NCI-H1694 treated with DMSO at 0.1 percent for 48 hours (cell line): Measurements from ENCODE around the gene TRIM46.
A peak's percentile ranks its signal among the peaks of the same experiment; 100 is the strongest.
"Not testable (repeated sequence)": the region's sequence is repeated elsewhere in the genome, so short reads cannot be mapped to it uniquely, and the experiment has no call there.

Source experiments
- DNase-seq: peaks from one replicate; lab custom pipeline; 2025; lab: John Stamatoyannopoulos, UW

TRIM46 gene

GRCh38 chr1:155139895-155140629 is 33.6 kb upstream of the TRIM46 start, which contains the start of gene DPM3:
Gene DPM3 (minus strand): TSS chr1:155140531. CDS start chr1:155140240, 291 bp downstream.
- DNase-seq, result peak; percentile 83

- no peak for DNase-seq
These were observed 33.1 kb upstream of the TRIM46 start for GRCh38 chr1:155140630-155140953.

DNA sequence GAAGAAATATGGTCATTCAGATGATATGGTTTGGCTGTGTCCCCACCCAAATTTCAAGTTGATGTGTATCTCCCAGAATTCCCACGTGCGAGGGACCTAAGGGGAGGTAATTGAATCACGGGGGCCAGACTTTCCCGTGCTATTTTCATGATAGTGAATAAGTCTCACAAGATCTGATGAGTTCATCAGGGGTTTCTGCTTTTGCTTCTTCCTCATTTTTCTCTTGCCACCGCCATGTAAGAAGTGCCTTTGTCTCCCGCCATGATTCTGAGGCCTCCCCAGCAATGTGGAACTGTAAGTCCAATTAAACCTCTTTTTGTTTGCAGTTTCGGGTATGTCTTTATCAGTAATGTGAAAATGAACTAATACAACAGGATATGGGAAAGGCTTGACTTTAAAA is 31.9 kb upstream of the TRIM46 start:
- DNase-seq, result no peak

DNA sequence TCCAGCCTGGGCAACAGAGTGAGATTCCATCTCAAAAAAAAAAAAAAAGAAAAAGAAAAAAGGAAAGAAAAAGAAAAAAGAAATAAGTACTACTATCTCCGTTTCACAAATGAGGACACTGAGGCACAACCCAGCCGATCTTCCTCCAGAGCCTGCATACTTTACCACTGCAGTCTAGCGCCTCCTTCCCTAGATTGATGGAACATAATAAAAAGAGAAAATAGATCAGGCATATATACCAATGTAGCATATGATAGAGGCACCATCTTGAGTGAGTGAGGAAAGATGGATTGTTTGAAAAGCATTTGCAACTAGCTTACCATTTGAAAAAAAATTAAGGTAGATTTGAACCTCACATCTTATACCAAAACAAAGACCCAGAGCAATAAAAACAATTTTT is 28.2 kb upstream of the TRIM46 start:
- DNase-seq, result no peak

GRCh38 chr1:155155996-155156643 is 17.5 kb upstream of the TRIM46 start:
- not testable (repeated sequence) for DNase-seq

- no peak for DNase-seq
These were observed 14.7 kb upstream of the TRIM46 start for GRCh38 chr1:155158991-155159390.

DNA sequence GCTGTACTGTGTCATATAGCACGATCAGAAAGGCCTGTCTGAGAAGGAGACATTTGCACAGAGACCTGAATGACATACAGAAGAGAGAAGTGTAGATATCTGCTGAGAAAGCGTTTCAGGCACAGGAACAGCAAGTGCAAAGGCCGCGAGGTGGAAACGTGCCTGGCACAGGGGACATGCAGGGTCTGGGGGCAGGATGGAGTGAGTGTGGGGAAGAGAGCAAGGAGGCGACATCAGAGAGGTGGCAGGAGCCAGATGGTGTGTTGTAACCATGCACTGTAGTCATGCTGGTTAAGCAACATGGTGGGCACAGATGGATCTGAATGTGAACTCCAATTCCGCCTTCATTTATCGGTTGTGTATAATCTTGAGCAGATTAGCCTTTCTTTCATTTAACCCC is 13.5 kb upstream of the TRIM46 start:
- DNase-seq, result peak; percentile 20

DNA sequence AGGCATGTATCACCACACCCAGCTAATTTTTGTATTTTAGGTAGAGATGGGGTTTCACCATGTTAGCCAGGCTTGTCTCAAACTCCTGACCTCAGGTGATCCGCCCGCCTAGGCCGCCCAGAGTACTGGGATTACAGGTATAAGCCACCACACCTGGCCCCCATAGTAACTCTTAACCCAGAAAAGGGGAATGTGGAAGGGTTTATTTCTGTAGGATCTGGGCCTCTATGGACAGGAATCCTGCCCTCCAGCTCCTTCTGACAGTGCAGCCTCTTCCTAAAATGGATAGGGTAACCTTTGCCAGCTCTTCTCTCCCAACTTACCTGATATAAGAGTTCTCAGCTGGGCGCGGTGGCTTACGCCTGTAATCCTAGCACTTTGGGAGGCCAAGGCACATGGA is 11.0 kb upstream of the TRIM46 start:
- DNase-seq, result not testable (repeated sequence)

- DNase-seq, result not testable (repeated sequence)
These were observed 9.9 kb upstream of the TRIM46 start for GRCh38 chr1:155163785-155164184.

DNA sequence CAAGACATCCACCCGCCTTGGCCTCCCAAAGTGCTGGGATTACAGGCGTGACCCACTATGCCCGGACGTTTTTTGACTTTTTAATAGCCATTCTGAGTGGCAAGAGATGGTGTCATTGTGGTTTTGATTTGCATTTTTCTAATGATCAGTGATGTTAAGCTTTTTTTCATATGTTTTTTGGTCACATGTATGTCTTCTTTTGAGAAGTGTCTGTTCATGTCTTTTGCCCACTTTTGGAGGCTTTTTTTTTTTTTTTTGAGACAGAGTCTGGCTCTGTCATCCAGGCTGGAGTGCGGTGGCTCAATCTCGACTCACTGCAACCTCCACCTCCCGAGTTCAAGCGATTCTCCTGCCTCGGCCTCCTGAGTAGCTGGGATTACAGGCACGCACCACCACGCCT is 9.0 kb upstream of the TRIM46 start:
- not testable (repeated sequence) for DNase-seq

GRCh38 chr1:155166051-155166470 is 7.6 kb upstream of the TRIM46 start:
- no peak for DNase-seq

GRCh38 chr1:155166471-155167165 is 7.0 kb upstream of the TRIM46 start:
- DNase-seq, result no peak

DNA sequence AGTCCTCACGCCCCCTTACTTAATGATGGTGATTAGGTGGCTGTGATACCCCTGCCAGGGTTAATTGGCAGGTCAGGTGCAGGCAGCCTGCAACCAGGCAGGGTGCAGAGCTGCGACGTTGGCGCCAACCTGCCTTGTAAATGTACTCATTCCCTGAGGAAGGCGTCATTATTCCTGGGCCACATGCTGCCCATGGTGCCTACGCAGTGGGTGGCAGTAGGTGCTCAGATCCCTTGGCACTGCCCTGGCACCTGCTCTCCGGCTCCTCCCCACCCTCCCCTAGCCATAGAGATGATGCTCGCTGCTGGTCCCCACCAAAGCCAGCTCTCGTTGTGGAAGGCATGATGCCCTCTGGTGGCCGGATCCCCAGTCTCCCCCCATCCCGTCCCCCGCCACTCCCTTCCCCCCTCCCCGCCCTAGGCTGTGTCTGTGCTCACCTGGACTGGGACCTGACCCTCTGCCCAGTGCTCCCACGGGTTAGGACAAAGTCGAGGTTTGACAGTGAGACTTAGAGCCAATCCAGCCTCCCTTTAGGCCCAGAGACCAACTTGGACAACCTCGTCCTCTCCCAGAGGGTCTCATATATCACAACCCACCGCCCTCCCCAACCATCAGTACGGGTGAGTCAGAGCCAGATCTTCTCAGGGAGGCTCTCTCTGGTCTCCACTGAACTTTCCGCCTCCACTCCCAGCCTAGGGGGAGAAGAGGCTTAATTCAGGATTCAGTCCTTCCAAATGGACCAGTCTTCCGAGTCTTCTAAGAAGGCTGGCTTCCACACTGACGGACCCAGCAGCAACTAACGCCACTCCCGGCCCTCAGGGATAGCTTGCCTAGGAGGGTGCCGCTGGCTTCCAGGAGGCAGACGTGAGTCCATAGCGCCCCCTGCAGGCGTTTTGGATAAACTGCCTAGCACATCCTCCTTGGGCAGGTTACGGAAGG is 6.2 kb upstream of the TRIM46 start:
- peak; percentile 96 for DNase-seq

DNA sequence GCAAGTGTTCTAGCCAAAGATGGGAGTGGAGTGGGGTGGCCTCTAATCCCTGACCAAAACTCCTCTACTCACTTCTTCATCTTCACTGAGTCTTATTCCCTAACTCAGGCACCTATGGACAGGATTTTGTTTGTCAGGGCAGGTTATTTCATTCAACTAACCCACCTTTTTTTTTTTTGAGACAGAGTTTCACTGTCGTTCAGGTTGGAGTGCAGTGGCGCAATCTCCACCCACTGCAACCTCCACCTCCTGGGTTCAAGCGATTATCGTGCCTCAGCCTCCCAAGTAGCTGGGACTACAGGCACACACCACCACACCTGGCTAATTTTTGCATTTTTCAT is 5.6 kb upstream of the TRIM46 start:
- not testable (repeated sequence) for DNase-seq

DNA sequence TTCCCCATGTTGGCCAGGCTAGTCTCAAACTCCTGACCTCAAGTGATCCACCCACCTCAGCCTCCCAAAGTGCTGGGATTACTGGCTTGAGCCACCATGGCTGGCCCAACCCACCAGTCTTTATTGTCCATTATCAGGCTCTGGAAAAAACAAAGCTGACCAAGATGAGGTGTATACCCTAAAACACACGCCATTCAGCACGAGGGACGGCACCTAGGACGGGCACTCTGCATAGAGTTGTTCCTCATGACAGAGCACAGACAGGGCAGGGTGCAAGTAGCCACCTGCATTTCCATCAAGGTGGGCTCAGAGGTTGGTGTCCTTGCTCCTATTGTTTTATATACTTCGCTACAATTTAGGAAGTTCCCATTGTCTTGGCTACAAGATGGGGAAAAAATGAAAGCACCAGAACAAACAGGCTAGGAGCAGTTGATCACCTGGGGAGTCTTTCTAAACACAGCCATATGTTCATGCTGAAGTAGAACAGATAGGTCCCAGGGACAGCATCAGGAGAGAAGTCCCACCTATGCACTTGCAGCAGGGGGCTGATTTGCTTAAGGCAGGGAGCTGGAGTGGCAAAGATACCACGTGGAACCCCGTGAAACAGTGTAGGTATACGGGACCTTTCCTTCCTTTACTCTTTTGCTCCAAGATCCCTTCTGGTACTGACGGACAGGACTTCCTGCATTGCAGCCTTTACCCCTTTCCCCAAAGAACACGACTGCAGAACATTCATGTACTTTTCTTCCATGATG is 5.0 kb upstream of the TRIM46 start:
- no peak for DNase-seq

DNA sequence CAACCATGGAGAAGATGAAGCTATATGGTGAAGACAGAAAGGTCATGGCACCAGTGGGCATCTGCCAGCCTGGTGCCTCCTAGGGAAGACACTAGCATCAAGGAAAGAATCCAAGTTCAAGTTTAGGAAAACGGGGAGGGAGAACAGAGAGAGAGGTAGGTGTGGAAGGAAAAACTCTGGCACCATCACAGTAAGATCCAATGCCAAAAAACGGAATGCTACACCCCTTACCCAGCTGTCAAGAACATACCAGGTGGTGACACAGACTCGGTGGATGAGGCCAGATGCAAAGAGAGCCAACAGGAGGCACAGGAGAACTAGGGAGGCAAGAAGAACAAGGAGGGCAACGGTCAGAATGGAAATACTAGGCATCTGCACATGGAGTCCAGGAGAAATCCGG is 4.1 kb upstream of the TRIM46 start:
- no peak for DNase-seq

- no peak for DNase-seq
These were observed 3.4 kb upstream of the TRIM46 start for GRCh38 chr1:155170101-155170785.

DNA sequence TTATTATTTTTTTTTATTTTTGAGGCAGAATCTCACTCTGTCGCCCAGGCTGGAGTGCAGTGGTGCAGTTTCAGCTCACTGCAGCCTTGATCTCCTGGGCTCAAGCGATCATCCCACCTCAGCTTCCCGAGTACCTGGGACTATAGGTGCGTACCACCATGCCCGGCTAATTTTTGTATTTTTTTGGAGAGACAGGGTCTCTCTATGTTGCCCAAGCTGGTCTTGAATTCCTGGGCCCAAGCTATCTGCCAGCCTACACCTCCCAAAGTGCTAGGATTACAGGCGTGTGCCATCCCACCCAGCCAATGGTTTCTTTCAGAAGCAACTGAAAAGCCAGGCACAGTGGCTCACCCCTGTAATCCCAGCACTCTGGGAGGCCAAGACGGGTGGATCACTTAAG is 2.8 kb upstream of the TRIM46 start:
- DNase-seq, result no peak

- DNase-seq, result no peak
These were observed 1.6 kb upstream of the TRIM46 start for GRCh38 chr1:155171836-155172731.
